Peyer's patch (tissue), 4 donors: ENCODE measurements around the gene PRF1.

Source experiments
- POLR2A ChIP-seq, 2 donors: fragments of 450-650 bp; IDR thresholded peaks; one replicate each; pipeline ENCODE4 v1.5.1; 2017; ENCODE audit warnings: antibody characterized with exemption in 2 of 2, mild to moderate bottlenecking in 2 of 2, moderate library complexity in 2 of 2
- TF ChIP-seq, protein P1 (sequence below), 6 experiments: fragments of 450-650 bp in 4 of 6; fragments of 200-600 bp in 2 of 6; sonication (generic) in 1 of 6; IDR thresholded peaks; one replicate each; pipeline ENCODE4 v1.5.1; 2017 to 2019; ENCODE audit warnings: antibody characterized with exemption in 6 of 6, mild to moderate bottlenecking in 3 of 6, moderate library complexity in 1 of 6

DNA sequence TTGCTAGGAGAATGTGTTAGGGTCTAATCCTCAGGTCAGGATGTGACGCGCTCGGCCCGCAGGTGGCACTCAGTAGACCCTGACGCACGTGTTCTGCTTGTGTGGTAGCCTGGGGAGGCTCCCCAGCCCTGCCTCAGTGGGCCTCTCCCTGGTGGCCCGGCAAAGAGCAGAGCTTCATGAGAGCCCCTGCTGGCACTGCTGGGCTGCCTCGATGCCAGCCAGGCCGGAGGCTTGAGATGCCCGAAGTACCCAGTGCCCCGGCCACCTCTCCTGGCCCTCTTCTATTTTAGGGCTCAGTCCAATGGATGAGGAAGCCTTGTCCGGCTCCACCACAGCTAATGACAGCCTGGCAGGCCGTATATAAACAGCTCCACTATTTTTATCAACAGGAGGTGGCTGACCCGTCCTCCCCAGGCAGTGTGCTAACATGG is 42.0 kb downstream of the PRF1 start:
- TF ChIP-seq, protein P1, sequence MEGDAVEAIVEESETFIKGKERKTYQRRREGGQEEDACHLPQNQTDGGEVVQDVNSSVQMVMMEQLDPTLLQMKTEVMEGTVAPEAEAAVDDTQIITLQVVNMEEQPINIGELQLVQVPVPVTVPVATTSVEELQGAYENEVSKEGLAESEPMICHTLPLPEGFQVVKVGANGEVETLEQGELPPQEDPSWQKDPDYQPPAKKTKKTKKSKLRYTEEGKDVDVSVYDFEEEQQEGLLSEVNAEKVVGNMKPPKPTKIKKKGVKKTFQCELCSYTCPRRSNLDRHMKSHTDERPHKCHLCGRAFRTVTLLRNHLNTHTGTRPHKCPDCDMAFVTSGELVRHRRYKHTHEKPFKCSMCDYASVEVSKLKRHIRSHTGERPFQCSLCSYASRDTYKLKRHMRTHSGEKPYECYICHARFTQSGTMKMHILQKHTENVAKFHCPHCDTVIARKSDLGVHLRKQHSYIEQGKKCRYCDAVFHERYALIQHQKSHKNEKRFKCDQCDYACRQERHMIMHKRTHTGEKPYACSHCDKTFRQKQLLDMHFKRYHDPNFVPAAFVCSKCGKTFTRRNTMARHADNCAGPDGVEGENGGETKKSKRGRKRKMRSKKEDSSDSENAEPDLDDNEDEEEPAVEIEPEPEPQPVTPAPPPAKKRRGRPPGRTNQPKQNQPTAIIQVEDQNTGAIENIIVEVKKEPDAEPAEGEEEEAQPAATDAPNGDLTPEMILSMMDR (IDR thresholded peaks at IDR 0.05): no peak
- TF ChIP-seq POLR2A (IDR thresholded peaks at IDR 0.05): no peak
